Fibroblast of skin of scalp (primary cell): ENCODE measurements around the gene PRKD3.
A peak's percentile ranks its signal among the peaks of the same experiment; 100 is the strongest.
"Not testable (repeated sequence)": the region's sequence is repeated elsewhere in the genome, so short reads cannot be mapped to it uniquely, and the experiment has no call there.

Experiments used
- DNase-seq: peaks from one replicate; pipeline ENCODE4 v3.0.0-alpha.2; 2013

The PRKD3 gene

DNA sequence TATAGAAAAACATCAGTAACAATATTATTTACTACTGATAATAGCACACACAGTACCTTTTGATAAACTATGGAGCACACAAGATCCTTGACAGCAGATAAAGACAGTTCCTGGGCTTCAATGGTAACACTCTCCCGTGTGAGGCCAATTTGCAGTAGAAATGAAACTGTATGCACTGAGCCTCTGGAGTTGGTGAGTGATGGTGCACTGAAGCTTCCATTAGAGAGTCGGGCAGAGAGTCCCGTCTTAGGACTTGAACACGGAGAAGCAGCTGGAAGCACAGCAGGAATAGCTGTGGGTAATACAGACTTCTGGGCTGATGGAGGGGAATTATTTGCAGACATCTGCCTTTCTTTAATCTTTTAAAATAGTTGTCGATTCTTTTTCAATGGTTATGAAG lies 8.5 kb downstream of the PRKD3 start:
- DNase-seq = no peak

DNA sequence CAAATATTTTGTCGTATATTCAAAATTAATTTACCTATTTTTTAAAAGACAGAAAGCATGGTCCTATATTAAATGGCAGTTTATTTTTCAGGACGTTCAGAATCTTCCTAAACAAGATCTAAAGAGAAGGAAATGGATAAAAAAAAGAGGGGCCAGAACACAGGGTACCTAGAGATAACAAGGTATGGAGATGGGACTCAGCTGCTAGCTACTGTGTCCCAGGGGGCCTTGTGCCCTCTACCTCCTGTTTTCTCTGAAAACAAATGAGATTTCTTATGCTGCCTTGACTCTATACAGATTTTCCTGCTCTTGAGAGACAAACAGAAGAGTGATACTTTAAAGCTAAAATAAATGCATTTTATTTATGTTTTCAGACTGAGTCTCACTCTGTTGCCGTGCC lies 9.3 kb downstream of the PRKD3 start:
- no peak for DNase-seq

DNA sequence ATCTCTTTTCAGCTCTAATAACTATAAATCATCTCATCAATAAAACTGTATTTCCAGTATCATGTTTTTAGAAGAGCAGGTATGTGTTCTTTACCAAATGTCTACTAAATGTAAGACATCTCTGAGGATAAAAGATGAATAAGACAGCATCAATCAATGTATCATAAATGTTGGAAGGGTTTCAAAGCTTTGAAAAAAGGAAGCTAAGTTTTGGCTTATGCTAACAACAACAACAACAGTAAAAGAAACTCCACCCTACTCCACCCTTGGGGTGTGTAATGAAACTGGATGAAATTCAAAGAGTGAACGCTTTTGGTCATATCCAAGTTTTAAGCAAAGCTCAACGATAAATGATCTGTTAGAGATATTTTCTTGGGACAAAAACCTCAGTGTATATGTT lies 17.1 kb downstream of the PRKD3 start:
- DNase-seq = no peak

DNA sequence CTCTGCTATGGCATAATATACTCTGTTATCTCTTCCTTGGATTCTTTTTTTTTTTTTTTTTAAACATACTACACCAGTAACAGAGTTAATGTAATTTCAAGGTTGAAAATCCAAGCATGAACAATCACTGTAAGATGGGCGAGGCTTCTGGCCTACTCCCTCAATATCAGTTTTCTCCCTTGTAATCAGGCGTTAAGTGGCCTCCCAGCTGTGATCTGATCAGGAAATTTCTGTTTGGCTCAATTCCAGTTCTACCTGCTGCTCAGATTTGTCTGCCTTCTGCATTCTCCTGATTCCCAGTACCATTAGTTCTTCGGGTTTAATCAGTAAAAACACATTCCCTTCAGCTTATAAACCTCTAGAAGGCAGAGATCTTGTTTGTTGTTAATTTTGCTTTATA lies 18.6 kb downstream of the PRKD3 start:
- DNase-seq = no peak

DNA sequence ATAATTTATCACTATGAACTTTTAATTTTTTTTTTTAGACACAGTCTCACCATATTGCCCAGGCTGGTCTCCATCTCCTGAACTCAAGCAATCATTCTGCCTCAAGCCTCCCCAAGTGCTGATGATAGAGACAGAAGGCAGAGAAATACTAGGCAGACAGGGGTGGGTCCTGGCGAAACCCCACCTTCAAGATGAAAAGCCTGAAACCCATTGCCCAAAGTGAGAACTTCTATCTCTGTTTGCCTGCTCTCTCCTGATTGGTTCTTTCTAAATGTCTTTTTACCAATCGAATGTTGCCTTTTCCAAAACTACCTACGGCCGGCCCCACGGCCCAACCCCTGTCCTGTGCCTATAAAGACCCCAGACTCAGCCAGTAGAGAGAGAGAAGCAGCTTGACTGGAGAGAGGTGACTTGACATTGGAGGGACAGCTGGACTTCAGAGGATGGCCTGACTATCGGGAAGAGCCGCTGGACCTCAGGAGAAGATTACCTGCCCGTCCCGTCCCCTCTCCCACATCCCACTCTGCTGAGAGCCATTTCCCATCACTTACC lies 21.9 kb downstream of the PRKD3 start:
- DNase-seq = no peak

DNA sequence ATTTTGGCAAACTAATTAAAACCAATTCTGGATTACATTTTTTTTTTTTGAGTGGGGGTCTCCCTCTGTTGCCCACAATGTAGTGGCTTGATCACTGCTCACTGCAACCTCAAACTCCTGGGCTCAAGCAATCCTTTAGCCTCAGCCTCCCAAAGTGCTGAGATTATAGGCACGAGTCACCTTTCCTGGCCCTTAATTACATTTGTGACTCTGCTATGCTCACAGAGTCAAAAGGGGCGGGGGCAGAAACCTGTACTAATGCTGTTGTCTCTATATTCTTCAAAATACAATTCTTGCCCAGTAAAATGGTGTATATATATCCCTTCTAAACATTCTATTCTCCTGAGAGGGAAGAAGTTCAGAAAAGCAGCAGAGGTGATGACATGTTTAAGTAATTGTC lies 23.2 kb downstream of the PRKD3 start:
- DNase-seq = no peak

DNA sequence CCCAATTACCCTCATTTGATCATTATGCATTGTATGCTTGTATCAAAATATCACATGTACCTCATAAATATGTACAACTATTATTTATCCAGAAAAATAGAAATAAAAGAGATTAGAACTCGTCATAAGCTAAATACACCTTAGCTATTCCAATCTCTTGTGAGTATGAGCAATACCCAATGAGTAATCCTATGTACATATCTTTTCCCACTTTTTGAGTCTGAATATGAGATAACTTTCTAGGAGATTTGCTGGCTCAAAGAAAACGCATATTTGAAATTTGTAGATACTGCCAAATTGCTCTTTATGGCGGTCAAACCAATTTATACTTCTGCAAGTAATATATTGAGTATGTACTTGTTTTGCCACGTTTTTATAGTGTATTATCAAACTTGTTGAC lies 24.1 kb downstream of the PRKD3 start:
- no peak for DNase-seq

DNA sequence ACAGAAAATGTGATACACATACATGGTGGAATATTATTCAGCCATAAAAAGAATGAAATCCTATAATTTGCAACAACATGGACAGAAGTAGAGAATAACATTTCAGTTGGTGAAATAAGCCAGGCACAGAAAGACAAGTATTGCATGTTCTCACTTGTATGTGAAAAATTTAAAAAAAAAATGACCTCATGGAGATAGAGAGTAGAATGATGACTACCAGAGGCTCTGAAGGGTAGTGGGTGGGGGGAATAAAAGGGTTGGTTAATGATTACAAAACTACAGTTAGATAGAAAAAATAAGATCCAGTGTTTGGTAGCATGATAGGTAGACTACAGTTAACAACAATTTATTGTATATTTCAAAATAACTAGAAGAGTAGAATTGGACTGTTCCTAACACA lies 24.5 kb downstream of the PRKD3 start:
- no peak for DNase-seq

DNA sequence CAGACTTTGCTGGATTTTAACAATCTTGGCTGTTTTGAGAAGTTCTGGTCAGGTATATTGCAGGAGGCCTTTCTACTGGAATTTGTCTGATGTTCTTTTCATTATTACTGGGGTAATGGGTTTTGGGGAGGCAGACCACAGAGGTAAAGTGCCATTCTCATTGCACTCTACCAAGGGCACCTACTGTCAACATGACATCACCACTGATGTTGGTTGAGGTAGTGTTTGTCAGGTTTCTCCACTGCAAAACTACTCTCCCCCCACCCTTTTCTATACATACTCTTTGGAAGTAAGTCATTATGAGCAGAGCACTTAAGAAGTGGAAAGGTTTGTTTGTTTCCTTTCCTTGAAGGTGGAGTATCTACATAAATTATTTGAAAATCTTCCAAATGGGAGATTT lies 27.0 kb downstream of the PRKD3 start:
- no peak for DNase-seq

DNA sequence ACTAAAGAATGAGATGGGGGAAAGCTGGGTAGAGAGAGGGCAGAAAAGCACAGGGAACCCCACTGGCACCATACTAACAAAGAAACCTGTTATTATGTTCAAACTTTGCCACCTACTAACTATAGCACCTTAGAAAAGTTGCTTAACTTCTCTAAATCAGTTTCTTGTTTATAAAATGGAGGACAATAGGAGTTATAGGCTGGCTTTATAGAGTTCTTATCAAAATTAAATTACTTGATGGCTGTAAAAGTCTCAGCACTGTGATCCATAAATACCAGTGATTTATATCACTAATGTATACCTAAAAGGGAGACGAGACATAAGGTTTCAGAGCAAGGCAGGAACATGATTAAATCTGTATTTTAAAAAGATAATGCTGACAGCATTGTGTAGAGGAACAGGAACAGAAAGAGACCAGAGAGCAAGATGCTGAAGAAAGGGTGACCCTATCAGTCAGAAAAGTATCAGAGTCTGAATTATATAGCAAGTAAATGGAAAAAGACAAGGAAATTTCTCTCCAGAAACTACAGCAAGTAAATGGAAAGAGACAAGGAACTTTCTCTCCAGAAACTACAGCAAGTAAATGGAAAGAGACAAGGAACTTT lies 29.1 kb downstream of the PRKD3 start:
- no peak for DNase-seq

DNA sequence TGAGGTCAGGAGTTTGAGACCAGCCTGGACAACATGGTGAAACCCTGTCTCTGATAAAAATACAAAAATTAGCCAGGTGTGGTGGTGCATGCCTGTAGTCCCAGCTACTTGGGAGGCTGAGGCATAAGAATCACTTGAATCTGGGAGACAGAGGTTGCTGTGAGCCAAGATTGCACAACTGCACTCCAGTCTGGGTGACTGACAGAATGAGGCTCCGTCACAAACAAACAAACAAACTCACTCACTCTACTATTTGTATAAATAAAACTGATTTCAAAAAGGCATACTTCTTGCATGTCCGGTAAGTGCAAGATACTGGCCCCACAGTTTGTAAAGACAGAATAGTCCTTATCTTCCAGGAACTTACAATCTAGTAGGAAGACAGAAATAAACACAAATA lies 29.8 kb downstream of the PRKD3 start:
- DNase-seq = not testable (repeated sequence)

DNA sequence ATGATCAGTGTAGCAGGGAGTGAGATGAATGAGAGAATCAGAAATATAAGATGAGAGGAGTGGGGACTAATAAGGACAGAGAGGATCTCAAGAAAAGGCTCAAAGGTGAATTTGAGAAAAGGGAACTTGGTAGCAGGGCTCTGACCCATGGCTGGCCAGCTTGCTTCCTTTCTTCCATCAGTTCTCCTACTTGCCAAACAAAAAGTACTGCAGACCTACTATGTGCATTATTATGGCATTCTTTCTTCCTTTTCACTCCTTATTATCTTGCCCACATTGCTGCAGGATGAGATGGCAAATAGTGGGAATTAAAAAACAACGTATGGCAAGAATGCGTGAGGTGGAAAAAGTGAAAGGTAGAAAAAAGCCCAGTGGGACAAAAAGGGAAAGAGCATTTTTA lies 33.0 kb downstream of the PRKD3 start:
- DNase-seq = no peak

DNA sequence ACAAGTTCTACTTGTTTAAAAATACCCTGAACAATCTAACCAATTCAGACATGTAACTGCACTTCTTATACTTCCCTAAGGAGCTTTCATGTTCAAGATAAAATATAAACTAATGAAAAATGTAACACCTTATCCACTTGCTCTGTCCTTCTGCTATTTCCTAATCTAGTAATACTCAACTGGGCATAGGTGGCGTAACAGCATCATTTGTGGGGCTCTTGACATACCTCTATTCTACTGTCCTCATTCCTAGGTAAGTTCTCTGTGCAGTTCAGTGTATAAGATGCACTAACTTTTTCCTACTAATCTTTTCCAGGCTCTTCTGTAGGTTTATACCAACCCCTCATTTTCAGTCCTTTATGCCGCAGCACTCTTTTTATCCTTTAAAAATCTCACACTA lies 36.7 kb downstream of the PRKD3 start:
- no peak for DNase-seq

DNA sequence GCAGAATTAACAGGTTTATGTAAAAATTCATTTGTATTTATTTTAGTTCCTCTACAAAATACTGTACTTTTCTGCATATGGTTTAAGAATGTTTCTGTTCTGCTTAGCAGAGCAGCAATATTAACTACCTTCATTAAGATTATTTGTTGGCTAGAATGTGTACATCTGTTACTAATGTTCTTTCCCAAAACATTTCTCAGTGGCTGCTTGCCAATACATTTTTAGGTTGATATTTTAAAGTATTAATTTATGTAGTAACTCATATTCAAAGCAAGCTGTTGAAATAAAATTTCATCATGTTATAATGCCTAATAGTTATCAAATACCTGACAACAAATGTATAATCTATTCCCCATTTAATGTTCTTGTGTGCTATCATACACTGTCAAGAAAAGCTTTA lies 40.3 kb downstream of the PRKD3 start:
- DNase-seq = peak; percentile 64

DNA sequence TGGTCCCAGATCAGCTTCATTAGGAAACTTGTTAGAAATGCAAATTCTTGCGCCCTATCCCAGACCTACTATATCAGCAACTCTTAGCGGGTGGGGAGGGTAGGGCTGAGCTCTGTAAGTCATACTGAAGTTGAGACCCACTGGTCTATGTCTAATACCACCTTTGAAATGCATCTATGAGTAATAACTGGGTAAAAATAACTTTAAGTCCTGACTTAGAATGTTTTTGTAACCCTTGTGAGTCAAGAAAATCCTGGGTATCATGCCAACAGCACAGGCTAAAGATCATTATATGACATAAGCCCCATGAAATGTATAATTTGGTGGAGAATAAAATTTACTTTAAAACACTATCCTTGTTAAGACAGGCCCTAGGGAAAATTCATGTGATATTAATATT lies 41.4 kb downstream of the PRKD3 start:
- peak; percentile 95 for DNase-seq

DNA sequence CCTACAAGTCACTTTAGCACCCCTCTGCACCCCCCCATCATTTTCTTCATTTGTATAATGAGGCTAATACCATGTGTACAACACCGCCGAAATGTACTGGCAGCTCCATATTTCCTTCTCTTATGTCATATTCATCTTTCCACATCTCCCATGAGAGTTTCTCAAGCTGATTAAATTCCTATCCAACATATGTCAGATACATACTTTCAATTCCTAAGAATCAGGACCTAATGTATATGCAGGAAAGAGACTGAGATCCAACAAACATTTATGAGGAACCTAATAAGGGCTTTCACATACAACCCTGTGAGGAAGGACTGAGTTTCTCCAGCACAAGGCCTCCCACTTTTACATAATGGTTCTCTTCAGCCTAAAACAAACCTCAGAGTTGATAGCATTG lies 41.9 kb downstream of the PRKD3 start:
- DNase-seq = peak; percentile 91

DNA sequence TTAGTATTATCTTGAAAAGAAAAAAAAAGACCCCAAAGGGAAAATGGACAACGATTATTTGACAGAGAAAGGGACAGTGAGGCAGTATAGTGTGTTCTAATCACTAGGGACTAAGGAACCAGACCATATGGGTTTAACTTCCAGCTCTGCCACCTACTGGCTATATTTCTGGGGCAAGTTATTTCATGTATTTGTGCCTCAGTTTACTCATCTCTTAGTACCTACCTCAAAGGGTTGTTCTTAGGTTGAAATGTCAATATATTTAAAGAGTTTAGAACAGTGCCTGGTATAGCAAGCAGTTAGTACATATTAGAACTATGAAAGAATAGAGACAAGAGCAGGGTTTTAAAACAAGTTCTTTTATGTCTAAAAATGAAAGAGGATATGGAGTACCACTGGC lies 42.7 kb downstream of the PRKD3 start:
- DNase-seq = no peak

DNA sequence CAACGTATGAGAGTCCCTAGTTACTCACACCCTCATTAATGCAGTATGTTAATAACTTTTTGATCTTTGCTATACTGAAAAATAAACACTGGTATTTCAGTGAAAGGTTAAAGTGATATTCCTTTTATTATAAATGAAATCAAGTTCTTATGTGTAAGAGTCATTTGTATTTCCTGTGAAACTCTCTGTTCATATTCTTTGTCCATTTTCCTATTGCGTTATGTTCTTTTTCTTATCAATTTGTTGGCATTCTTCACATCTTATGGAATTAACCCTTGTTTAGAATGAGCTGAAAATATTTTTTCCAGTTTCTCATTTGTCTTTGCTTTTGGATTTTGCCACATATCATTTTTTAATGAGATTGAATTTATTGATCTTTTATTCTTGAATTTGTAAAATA lies 48.3 kb downstream of the PRKD3 start:
- no peak for DNase-seq
